ENCODE measurements around the gene CSAG1. TPM values are rescaled to one million over a fixed set of nuclear protein-coding genes. Genes with fewer than 3 reads are reported as not detected.
"Not testable (repeated sequence)": the region's sequence is repeated elsewhere in the genome, so short reads cannot be mapped to it uniquely, and the experiment has no call there.

CSAG1 gene, protein sequence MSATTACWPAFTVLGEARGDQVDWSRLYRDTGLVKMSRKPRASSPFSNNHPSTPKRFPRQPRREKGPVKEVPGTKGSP
- polyA plus RNA-seq (2013, experiment 1 of 2) = not detected
- not detected for polyA plus RNA-seq (2013, experiment 2 of 2)

DNA sequence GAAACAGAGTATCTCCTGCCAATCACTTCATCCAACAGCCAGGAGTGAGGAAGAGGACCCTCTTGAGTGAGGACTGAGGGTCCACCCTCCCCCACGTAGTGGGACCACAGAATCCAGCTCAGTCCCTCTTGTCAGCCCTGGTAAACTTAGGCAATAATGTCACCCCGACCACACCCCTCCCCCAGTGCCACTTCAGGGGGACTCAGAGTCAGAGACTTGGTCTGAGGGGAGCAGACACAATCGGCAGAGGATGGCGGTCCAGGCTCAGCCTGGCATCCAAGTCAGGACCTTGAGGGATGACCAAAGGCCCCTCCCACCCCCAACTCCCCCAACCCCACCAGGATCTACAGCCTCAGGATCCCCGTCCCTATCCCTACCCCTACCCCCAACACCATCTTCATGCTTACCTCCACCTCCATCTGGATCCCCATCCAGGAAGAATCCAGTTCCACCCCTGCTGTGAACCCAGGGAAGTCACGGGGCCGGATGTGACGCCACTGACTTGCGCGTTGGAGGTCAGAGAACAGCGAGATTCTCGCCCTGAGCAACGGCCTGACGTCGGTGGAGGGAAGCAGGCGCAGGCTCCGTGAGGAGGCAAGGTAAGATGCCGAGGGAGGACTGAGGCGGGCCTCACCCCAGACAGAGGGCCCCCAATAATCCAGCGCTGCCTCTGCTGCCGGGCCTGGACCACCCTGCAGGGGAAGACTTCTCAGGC lies at the start of gene CSAG1, which contains the start of gene MAGEA12:
TSS of gene CSAG1 (minus strand) at position 461 of the 715 bp plus-strand sequence. CDS start 1,261 bp downstream, outside the sequence.
TSS of gene MAGEA12 (plus strand) at position 497 of the 715 bp plus-strand sequence. CDS start 2,405 bp downstream, outside the sequence.
- Histone ChIP-seq H3K4me3 (ENCODE audit: low read length) (no peak within 1 kb of the TSS), H3K36me3 (ENCODE audit: insufficient read depth, low read length) (no peaks in the 10 kb centered on the region), H3K9ac (ENCODE audit: low read depth, low read length) (no peak within 1 kb of the TSS), H3K27me3 (ENCODE audit: insufficient read depth, low read length) (no peaks in the 10 kb centered on the region), H3K4me1 (ENCODE audit: insufficient read depth, low read length) (no peaks in the 10 kb centered on the region), H3K27ac (ENCODE audit: low read depth, low read length) (no peak within 1 kb of the TSS), H3K9me3 (ENCODE audit: insufficient read depth, low read depth, low read length) (no peaks in the 10 kb centered on the region)
- whole genome bisulfite sequencing = 94% methylated on average over 13 of the region's 21 CpGs

DNA sequence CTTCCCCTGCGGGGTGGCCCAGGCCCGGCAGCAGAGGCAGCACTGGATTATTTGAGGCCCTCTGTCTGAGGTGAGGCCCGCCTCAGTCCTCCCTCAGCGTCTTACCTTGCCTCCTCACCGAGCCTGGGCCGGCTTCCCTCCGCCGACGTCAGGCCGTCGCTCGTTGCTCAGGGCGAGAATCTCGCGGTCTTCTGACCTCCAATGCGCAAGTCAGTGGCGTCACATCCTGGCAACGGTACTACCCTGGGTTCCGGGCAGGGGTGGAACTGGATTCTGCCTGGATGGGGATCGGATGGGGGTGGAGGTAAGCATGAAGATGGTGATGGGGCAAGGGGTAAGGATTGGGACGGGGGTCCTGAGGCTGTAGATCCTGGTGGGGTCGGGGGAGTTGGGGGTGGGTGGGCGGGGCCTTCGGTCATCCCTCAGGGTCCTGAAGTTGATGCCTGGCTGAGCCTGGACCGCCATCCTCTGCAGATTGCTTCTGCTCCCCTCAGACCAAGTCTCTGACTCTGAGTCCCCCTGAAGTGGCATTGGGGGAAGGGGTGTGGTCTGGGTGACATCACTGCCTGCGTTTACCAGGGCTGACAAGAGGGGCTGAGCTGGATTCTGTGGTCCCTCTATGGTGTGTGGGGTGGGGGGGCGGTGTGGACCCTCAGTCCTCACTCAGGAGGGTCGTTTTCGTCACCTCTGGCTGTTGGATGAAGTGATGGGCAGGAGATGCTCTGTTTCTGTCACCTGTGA lies 36.2 kb upstream of the CSAG1 start, which contains the start of gene MAGEA6:
TSS of gene MAGEA6 (minus strand) at position 141 of the 741 bp plus-strand sequence. CDS start 2,039 bp downstream, outside the sequence.
- WGBS = no CpG with 5 or more reads among the region's 29 CpGs
- H3K9me3 ChIP-seq (ENCODE audit: insufficient read depth, low read depth, low read length); H3K9ac ChIP-seq (ENCODE audit: low read depth, low read length): not testable (repeated sequence)

DNA sequence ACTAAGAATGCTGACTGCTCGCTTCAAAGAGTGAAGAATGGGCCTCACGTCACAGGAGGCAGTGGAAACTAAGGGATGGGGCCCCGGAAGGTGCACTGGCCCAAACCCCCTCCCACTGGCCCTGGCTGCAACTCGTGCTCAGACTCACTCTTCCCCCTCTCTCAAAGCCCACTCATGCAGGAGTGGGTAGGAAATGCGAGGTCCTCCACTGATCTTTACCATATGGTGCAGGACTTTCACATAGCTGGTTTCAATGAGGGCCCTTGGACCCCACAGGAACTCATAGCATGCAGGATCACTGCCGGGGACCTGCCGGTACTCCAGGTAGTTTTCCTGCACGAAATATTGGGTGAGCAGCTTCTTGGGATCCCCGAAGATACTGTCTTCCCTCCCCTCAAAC lies 33.0 kb upstream of the CSAG1 start:
- H3K4me3 ChIP-seq (ENCODE audit: low read length); H3K9ac ChIP-seq (ENCODE audit: low read depth, low read length): not testable (repeated sequence)
- 89% methylated on average over 9 of the region's 9 CpGs for WGBS

More for the DNA sequence above, 36.2 kb upstream of the CSAG1 start, which contains the start of gene MAGEA6:
- H3K27me3 ChIP-seq (ENCODE audit: insufficient read depth, low read length); H3K27ac ChIP-seq (ENCODE audit: low read depth, low read length); H3K4me3 ChIP-seq (ENCODE audit: low read length); H3K4me1 ChIP-seq (ENCODE audit: insufficient read depth, low read length); H3K36me3 ChIP-seq (ENCODE audit: insufficient read depth, low read length): not testable (repeated sequence)

DNA sequence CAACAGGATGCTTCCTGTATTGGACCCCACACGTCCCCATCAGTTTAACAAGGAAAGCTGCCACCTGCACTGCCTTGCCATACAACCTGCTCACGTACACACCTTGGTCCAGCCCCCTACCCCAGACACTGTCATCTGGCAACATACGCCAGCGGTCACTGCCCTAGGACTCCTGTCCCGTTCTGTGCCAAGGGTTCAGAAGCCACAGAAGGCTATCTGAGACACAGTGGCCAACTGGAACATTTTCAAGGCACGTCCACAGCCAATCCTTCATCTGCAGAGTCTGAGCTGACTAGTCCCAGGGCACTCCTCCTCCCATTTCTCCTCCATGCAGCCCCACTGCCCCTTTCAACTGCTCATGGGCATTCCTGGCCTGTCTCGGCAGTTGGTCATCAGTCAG lies 28.1 kb upstream of the CSAG1 start:
- not testable (repeated sequence) for H3K4me3 ChIP-seq (ENCODE audit: low read length); H3K4me1 ChIP-seq (ENCODE audit: insufficient read depth, low read length); H3K27ac ChIP-seq (ENCODE audit: low read depth, low read length); H3K36me3 ChIP-seq (ENCODE audit: insufficient read depth, low read length); H3K27me3 ChIP-seq (ENCODE audit: insufficient read depth, low read length); H3K9ac ChIP-seq (ENCODE audit: low read depth, low read length); H3K9me3 ChIP-seq (ENCODE audit: insufficient read depth, low read depth, low read length)
- WGBS = no CpG with 5 or more reads among the region's 7 CpGs

More for the DNA sequence above, 33.0 kb upstream of the CSAG1 start:
- not testable (repeated sequence) for H3K4me1 ChIP-seq (ENCODE audit: insufficient read depth, low read length); H3K9me3 ChIP-seq (ENCODE audit: insufficient read depth, low read depth, low read length); H3K27me3 ChIP-seq (ENCODE audit: insufficient read depth, low read length); H3K36me3 ChIP-seq (ENCODE audit: insufficient read depth, low read length); H3K27ac ChIP-seq (ENCODE audit: low read depth, low read length)

DNA sequence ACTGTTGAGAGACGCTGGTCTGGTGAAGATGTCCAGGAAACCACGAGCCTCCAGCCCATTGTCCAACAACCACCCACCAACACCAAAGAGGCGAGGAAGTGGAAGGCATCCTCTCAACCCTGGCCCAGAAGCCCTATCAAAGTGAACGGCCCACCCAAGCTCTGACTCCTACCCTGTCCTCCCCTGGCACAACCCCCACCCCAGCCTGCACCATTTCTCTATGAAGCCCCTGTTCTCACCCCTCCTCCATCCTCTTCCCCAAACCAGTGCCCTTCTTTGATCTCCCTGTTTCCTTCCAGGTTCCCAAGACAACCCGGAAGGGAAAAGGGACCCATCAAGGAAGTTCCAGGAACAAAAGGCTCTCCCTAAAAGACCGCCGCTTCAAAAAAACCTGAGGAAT lies 26.0 kb upstream of the CSAG1 start:
- WGBS = no CpG with 5 or more reads among the region's 7 CpGs
- H3K4me3 ChIP-seq (ENCODE audit: low read length); H3K4me1 ChIP-seq (ENCODE audit: insufficient read depth, low read length); H3K9ac ChIP-seq (ENCODE audit: low read depth, low read length); H3K9me3 ChIP-seq (ENCODE audit: insufficient read depth, low read depth, low read length); H3K36me3 ChIP-seq (ENCODE audit: insufficient read depth, low read length); H3K27ac ChIP-seq (ENCODE audit: low read depth, low read length); H3K27me3 ChIP-seq (ENCODE audit: insufficient read depth, low read length): not testable (repeated sequence)

DNA sequence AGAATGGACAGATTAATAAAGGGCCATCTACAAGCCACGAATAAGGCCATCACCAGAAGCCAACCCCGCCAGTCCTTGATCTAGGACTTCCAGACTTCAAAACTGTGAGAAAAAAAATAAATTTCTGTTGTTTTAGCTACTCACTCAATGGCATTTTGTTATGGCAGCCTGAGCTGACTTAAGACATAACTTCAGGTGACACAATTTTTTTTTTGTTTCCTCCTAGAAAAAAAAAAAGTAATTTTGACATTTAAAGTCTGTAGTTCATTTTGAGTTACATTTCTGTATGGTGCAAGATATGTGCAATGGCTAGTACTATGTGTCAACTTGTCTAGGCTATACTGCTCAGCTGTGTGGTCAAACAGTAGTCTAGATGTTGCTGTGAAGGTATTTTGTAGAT lies 25.4 kb upstream of the CSAG1 start, which contains the start of gene CSAG3:
TSS of gene CSAG3 (plus strand) at position 301 of the 400 bp plus-strand sequence.
- not testable (repeated sequence) for H3K9me3 ChIP-seq (ENCODE audit: insufficient read depth, low read depth, low read length); H3K4me1 ChIP-seq (ENCODE audit: insufficient read depth, low read length); H3K4me3 ChIP-seq (ENCODE audit: low read length); H3K27me3 ChIP-seq (ENCODE audit: insufficient read depth, low read length); H3K36me3 ChIP-seq (ENCODE audit: insufficient read depth, low read length); H3K27ac ChIP-seq (ENCODE audit: low read depth, low read length); H3K9ac ChIP-seq (ENCODE audit: low read depth, low read length)
- WGBS = no CpG with 5 or more reads among the region's 2 CpGs

DNA sequence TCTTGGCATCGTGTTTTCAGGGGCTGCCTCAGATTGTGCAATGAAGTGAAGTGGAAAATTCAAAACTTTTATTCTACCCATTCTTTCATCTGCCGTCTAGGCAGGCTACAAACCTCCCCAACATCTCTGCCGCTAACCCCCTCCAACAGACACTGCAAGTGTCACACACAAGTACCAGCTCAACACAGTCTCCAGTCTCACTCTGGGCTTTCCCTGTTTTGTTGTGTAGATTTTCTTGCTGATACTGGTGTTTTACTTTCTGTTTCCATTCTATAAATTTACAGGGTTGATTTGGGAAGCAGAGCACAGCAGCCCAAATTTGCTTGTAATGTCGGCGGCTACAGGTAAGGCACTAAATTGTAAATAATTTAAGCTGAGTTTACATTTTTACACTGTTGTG lies 21.4 kb upstream of the CSAG1 start:
- not testable (repeated sequence) for H3K4me1 ChIP-seq (ENCODE audit: insufficient read depth, low read length); H3K36me3 ChIP-seq (ENCODE audit: insufficient read depth, low read length); H3K4me3 ChIP-seq (ENCODE audit: low read length); H3K9ac ChIP-seq (ENCODE audit: low read depth, low read length); H3K9me3 ChIP-seq (ENCODE audit: insufficient read depth, low read depth, low read length); H3K27me3 ChIP-seq (ENCODE audit: insufficient read depth, low read length); H3K27ac ChIP-seq (ENCODE audit: low read depth, low read length)
- no CpG with 5 or more reads among the region's 5 CpGs for WGBS

DNA sequence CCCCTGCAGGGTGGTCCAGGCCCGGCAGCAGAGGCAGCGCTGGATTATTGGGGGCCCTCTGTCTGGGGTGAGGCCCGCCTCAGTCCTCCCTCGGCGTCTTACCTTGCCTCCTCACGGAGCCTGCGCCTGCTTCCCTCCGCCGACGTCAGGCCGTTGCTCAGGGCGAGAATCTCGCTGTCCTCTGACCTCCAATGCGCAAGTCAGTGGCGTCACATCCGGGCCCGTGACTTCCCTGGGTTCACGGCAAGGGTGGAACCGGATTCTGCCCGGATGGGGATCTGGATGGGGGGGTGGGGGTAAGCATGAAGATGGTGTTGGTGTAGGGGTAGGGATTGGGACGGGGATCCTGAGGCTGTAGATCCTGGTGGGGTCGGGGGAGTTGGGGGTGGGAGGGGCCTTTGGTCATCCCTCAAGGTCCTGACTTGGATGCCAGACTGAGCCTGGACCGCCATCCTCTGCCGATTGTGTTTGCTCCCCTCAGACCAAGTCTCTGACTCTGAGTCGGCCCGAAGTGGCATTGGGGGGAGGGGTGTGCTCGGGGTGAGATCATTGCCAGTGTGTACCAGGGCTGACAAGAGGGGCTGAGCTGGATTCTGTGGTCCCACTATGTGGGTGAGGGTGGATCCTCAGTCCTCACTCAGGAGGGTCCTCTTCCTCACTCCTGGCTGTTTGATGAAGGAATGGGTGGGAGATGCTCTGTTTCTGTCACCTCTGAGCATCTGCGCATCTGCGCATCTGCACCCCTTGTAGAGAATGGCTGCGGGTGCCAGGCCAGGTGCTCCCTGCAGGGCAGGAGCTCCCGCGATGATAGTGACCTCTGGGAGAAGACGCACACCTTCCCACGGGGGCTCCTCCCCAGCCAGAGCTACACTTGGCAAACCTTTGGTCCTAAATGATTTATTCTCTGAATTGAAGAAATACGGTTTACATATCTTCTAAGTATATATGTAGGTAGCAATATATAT lies 20.4 kb upstream of the CSAG1 start, which contains the start of gene MAGEA2:
TSS of gene MAGEA2 (minus strand) at position 157 of the 965 bp plus-strand sequence. CDS start 2,479 bp downstream, outside the sequence.
- not testable (repeated sequence) for H3K36me3 ChIP-seq (ENCODE audit: insufficient read depth, low read length); H3K4me3 ChIP-seq (ENCODE audit: low read length); H3K9me3 ChIP-seq (ENCODE audit: insufficient read depth, low read depth, low read length); H3K9ac ChIP-seq (ENCODE audit: low read depth, low read length); H3K27ac ChIP-seq (ENCODE audit: low read depth, low read length); H3K27me3 ChIP-seq (ENCODE audit: insufficient read depth, low read length); H3K4me1 ChIP-seq (ENCODE audit: insufficient read depth, low read length)
- WGBS = no CpG with 5 or more reads among the region's 35 CpGs

DNA sequence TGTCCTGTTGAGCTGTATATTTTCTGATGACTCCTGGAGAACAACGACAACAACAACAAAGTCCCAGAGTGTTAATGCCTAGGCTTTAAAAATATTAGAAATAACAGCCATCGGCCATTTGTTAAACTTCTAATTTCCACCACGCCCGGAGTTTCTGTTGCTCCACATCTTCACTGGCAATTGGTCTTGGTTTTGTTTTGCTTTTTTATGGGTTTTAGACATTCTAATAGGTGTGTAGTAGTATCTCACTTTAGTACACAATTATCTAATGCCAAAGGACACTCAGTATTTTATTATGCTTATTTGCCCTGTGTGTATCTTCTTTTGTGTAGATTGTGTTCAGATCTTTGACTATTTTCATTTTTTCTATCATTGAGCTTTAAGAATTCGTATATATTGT lies 5.0 kb upstream of the CSAG1 start:
- WGBS = 80% methylated on average over 1 of the region's 5 CpGs
- Histone ChIP-seq H3K27me3 (ENCODE audit: insufficient read depth, low read length) (no peaks in the 10 kb centered on the region), H3K4me3 (ENCODE audit: low read length) (no peak overlapping the region), H3K4me1 (ENCODE audit: insufficient read depth, low read length) (no peaks in the 10 kb centered on the region), H3K9ac (ENCODE audit: low read depth, low read length) (no peak overlapping the region), H3K36me3 (ENCODE audit: insufficient read depth, low read length) (no peaks in the 10 kb centered on the region), H3K27ac (ENCODE audit: low read depth, low read length) (no peak overlapping the region), H3K9me3 (ENCODE audit: insufficient read depth, low read depth, low read length) (no peaks in the 10 kb centered on the region)

DNA sequence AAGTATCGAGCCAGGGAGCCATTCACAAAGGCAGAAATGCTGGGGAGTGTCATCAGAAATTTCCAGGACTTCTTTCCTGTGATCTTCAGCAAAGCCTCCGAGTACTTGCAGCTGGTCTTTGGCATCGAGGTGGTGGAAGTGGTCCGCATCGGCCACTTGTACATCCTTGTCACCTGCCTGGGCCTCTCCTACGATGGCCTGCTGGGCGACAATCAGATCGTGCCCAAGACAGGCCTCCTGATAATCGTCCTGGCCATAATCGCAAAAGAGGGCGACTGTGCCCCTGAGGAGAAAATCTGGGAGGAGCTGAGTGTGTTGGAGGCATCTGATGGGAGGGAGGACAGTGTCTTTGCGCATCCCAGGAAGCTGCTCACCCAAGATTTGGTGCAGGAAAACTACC lies 3.0 kb upstream of the CSAG1 start:
- H3K4me3 ChIP-seq (ENCODE audit: low read length); H3K27me3 ChIP-seq (ENCODE audit: insufficient read depth, low read length); H3K27ac ChIP-seq (ENCODE audit: low read depth, low read length); H3K9me3 ChIP-seq (ENCODE audit: insufficient read depth, low read depth, low read length); H3K36me3 ChIP-seq (ENCODE audit: insufficient read depth, low read length); H3K9ac ChIP-seq (ENCODE audit: low read depth, low read length); H3K4me1 ChIP-seq (ENCODE audit: insufficient read depth, low read length): not testable (repeated sequence)
- WGBS = 95% methylated on average over 12 of the region's 12 CpGs
